ENCODE data around the gene IKZF1. TPM values are rescaled to one million over a fixed set of nuclear protein-coding genes. Genes with fewer than 3 reads are reported as not detected.

Gene IKZF1
- total and polyA plus RNA-seq, 9 of the 15 experiments (the other 6 are each of a cell fraction or from before 2014, with no cell fraction given) = 12.6 to 85.3 (median 44.7) TPM

DNA sequence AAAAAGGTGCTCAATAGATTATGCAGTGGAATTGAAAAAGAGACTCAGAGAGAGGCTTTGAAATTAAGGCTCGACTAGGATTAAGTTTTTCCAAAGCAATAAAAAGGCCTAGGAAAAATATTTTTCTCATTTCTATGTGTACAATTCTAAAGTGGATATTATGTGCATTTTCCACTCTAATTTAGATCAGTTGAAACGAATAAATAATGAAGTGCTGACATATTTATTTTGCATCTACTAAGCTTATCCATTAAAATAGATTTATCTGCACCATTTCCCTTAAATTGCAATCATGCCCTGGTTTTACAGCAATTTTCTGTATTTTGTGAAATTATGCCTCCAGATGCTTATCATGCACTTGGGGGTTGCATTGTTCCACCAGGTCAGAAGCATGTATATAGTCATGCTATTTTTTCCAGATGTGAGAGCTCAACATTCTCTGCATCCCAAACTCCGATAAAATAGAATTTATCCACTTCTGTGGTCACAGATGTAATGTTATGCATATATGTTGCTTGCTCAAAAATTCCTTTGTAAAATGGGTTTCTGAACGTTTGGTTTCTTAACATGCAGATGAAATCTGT lies 127.3 kb downstream of the IKZF1 start (continued):
- TF ChIP-seq, protein P1, sequence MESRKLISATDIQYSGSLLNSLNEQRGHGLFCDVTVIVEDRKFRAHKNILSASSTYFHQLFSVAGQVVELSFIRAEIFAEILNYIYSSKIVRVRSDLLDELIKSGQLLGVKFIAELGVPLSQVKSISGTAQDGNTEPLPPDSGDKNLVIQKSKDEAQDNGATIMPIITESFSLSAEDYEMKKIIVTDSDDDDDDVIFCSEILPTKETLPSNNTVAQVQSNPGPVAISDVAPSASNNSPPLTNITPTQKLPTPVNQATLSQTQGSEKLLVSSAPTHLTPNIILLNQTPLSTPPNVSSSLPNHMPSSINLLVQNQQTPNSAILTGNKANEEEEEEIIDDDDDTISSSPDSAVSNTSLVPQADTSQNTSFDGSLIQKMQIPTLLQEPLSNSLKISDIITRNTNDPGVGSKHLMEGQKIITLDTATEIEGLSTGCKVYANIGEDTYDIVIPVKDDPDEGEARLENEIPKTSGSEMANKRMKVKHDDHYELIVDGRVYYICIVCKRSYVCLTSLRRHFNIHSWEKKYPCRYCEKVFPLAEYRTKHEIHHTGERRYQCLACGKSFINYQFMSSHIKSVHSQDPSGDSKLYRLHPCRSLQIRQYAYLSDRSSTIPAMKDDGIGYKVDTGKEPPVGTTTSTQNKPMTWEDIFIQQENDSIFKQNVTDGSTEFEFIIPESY (CRISPR knock-in tag; IDR thresholded peaks at IDR 0.05) = no peak
- no peak for TF ChIP-seq MTA1 (IDR thresholded peaks at IDR 0.05; ENCODE audit: borderline replicate concordance)

DNA sequence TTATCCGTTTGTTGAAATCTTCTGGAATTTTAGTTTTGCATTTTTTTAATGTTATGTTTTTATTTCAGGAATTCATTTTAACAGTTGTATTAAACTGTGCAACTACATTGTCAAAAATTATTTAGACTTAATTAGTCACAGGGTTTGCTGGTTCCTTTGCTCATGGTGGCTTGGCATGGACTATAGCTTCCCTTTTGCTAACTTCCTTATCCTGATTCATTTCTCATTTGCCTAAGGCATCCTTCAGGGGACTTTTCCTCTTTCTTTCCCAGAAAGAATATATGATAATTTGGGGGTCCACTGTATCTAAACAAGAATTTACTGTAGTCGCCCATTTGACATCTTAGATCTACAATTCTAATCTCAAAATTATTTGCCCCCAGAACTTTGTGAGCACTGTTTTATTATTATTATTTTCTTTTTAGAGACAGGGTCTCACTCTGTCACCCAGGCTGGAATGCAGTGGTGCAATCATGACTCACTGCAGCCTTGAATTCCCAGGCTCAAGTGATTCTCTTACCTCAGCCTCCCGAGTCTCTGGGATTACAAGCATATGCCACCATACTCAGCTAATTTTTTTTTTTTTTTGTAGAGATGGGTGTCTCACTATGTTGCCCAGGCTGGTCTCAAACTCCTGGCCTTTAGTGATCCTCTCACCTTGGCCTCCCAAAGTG lies 131.8 kb downstream of the IKZF1 start:
- Histone ChIP-seq H3K9me1 (ENCODE audit: control insufficient read depth, insufficient read depth, low read length) (no peaks in the 10 kb centered on the region), H4K20me1 (replicated peaks; ENCODE audit: control insufficient read depth, insufficient read depth, low read length) (no peaks in the 10 kb centered on the region), H3K27me3 (ENCODE audit: control insufficient read depth in 2 of 2, insufficient read depth in 2 of 2, low read length in 2 of 2) (no peaks in the 10 kb centered on the region), H3K4me1 (replicated peaks in 1 of 2; ENCODE audit: control insufficient read depth in 2 of 2, insufficient read depth in 2 of 2, low read length in 2 of 2) (peaks cover 0 to 5% of the 10 kb centered on the region in 2 experiments; a peak in 3 of 5 replicates), H3K4me2 (ENCODE audit: insufficient read depth, low read length) (no peak overlapping the region), H3K27ac (ENCODE audit: extremely low read depth, low read depth, low read length) (no peak overlapping the region), H3K9me3 (replicated peaks; ENCODE audit: control insufficient read depth, insufficient read depth, low read depth, low read length) (no peaks in the 10 kb centered on the region), H3K9ac (ENCODE audit: insufficient read depth in 1 of 2, low read depth in 2 of 2, low read length in 2 of 2) (no peak overlapping the region), H3K36me3 (ENCODE audit: control insufficient read depth, insufficient read depth, low read length) (peaks cover 23% of the 10 kb centered on the region; the same call in 2 of the 3 replicates), H3K79me2 (ENCODE audit: control insufficient read depth, insufficient read depth, low read length) (no peaks in the 10 kb centered on the region), H2AFZ (ENCODE audit: low read depth, low read length) (no peak overlapping the region), H3K4me3 (no peak overlapping the region)
- CTCF ChIA-PET (ENCODE audit: low intra/inter-chr PET ratio) = no interaction called here
- no peak for ATAC-seq
- no peak for FAIRE-seq
- intact Hi-C loops (cut with micrococcal nuclease) (no loop called here), in situ Hi-C loops (cut with MboI) (no loop called here)
- 87% methylated on average over 3 of the region's 3 CpGs for WGBS (ENCODE audit: insufficient coverage, low coverage, missing lambda C conversion rate)
- BruUV-seq (replicated peaks) = no TSS peak
- TF ChIP-seq, protein P2, sequence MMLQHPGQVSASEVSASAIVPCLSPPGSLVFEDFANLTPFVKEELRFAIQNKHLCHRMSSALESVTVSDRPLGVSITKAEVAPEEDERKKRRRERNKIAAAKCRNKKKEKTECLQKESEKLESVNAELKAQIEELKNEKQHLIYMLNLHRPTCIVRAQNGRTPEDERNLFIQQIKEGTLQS (IDR thresholded peaks at IDR 0.05) = peak; percentile 53
- TF ChIP-seq, protein P2 (CRISPR knock-in tag; conservative IDR thresholded peaks at IDR 0.05) = no peak
- no peak for TF ChIP-seq DDX20 (tag; IDR thresholded peaks at IDR 0.05; ENCODE audit: low read depth)
- TF ChIP-seq, protein P3, sequence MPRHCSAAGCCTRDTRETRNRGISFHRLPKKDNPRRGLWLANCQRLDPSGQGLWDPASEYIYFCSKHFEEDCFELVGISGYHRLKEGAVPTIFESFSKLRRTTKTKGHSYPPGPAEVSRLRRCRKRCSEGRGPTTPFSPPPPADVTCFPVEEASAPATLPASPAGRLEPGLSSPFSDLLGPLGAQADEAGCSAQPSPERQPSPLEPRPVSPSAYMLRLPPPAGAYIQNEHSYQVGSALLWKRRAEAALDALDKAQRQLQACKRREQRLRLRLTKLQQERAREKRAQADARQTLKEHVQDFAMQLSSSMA (CRISPR knock-in tag; IDR thresholded peaks at IDR 0.05) = no peak
- TF ChIP-seq, protein P4, sequence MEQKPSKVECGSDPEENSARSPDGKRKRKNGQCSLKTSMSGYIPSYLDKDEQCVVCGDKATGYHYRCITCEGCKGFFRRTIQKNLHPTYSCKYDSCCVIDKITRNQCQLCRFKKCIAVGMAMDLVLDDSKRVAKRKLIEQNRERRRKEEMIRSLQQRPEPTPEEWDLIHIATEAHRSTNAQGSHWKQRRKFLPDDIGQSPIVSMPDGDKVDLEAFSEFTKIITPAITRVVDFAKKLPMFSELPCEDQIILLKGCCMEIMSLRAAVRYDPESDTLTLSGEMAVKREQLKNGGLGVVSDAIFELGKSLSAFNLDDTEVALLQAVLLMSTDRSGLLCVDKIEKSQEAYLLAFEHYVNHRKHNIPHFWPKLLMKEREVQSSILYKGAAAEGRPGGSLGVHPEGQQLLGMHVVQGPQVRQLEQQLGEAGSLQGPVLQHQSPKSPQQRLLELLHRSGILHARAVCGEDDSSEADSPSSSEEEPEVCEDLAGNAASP (IDR thresholded peaks at IDR 0.05) = no peak
- POLR2A ChIA-PET = interaction anchor here (0.5 to 0.6 kb wide), 2 partner anchors 167 to 581 kb away, joined by 3 to 4 read pairs; no protein-coding TSS in a partner anchor
- DNase-seq (ENCODE audit: extremely low read depth in 1 of 4, low spot score in 3 of 4) = no peak
